Gastrocnemius medialis (tissue), 4 donors: ENCODE results near the gene ZMYM2. TPM values are rescaled to one million over a fixed set of nuclear protein-coding genes. Genes with fewer than 3 reads are reported as not detected.

Experiments
- ATAC-seq, 2 donors: fragments of 150-250 bp; one replicate each; pipeline ENCODE4 v1.9.1; 2016
- DNase-seq, 2 donors: peaks; one replicate each; pipeline ENCODE4 v3.0.0-alpha.2; 2019
- H3K27ac ChIP-seq, 4 donors: fragments of 200-600 bp; sonication (generic); 1 replicate in 1 of 4; 2 replicates in 3 of 4; pipeline ENCODE4 v1.5.1; 2016 to 2018; ENCODE audit warnings: mild to moderate bottlenecking in 2 of 4, moderate library complexity in 1 of 4
- H3K27me3 ChIP-seq, 3 donors: fragments of 200-600 bp; sonication (generic) in 2 of 3; 1 replicate in 1 of 3; 2 replicates in 2 of 3; pipeline versions ENCODE4 v1.5.1 to v1.6.0; 2016 to 2019; ENCODE audit warnings: mild to moderate bottlenecking in 1 of 3, moderate library complexity in 1 of 3
- H3K36me3 ChIP-seq, 2 donors: fragments of 200-600 bp; sonication (generic) in 1 of 2; one replicate each; pipeline ENCODE4 v1.5.1; 2017 to 2018
- H3K4me1 ChIP-seq, 2 donors: fragments of 200-600 bp; sonication (generic) in 1 of 2; one replicate each; pipeline ENCODE4 v1.5.1; 2016 to 2017; ENCODE audit warnings: mild to moderate bottlenecking in 2 of 2
- H3K4me3 ChIP-seq, 4 donors: fragments of 200-600 bp; sonication (generic) in 3 of 4; 1 replicate in 1 of 4; 2 replicates in 3 of 4; pipeline ENCODE4 v1.5.1; 2016 to 2019; ENCODE audit warnings: mild to moderate bottlenecking in 2 of 4
- H3K9me3 ChIP-seq, 3 donors: fragments of 200-600 bp; sonication (generic) in 2 of 3; 1 replicate in 1 of 3; 2 replicates in 2 of 3; pipeline ENCODE4 v1.5.1; 2016 to 2019
- CTCF ChIP-seq, 5 experiments: fragments of 450-650 bp in 3 of 5; fragments of 200-600 bp in 2 of 5; sonication (generic) in 2 of 5; IDR thresholded peaks in 4 of 5; conservative IDR thresholded peaks in 1 of 5; 1 replicate in 4 of 5; 2 replicates in 1 of 5; pipeline ENCODE4 v1.5.1; 2016 to 2019; ENCODE audit warnings: antibody characterized with exemption in 5 of 5, mild to moderate bottlenecking in 3 of 5, moderate library complexity in 3 of 5
- POLR2A ChIP-seq, 2 donors: fragments of 450-650 bp; IDR thresholded peaks; one replicate each; pipeline ENCODE4 v1.6.1; 2017; ENCODE audit warnings: antibody characterized with exemption in 2 of 2, mild to moderate bottlenecking in 2 of 2, moderate library complexity in 2 of 2
- in situ Hi-C, 4 donors: fragments of 200-750 bp; cut with MboI; loops; one replicate each; pipeline versions ENCODE4 v1.15.0 to v1.8.0; 2017; ENCODE audit warnings: low sequenced_read_pairs in 4 of 4
- intact Hi-C: fragments of 100-400 bp; cut with DNase I; formaldehyde crosslinking; loops from one replicate; pipeline ENCODE4 v1.15.1; 2023; ENCODE audit warnings: low total_unique reads
- total RNA-seq, 4 donors: library from RNA; depleted of rRNA; stranded (reverse); fragments of >200 nt; gene quantifications; one replicate each; pipeline versions ENCODE4 v1.1.0 to v1.2.3, GENCODE V29; 2016

ZMYM2 gene
- total RNA-seq, 4 donors from 2014 or later = 35.3 to 58.4 (median 47.1) TPM

- intact Hi-C loops (no loop called here), in situ Hi-C loops (no loop called here)
- H3K9me3 ChIP-seq = no peaks in the 10 kb centered on the region
- H3K27me3 ChIP-seq = no peaks in the 10 kb centered on the region
- H3K4me3 ChIP-seq = no peak overlapping the region
- no peak overlapping the region for H3K27ac ChIP-seq
- DNase-seq (no peak), ATAC-seq (no peak)
- H3K36me3 ChIP-seq = peaks cover 0 to 3% of the 10 kb centered on the region in 2 donors
- H3K4me1 ChIP-seq = no peaks in the 10 kb centered on the region
- TF ChIP-seq POLR2A (IDR thresholded peaks at IDR 0.05) (no peak), CTCF (IDR thresholded peaks at IDR 0.05 in 4 of 5, conservative IDR thresholded peaks at IDR 0.05 in 1 of 5) (no peak)
These were observed 131.8 kb downstream of the ZMYM2 start for GRCh38 chr13:20090349-20090748.

GRCh38 chr13:20093951-20094350, 135.4 kb downstream of the ZMYM2 start:
- peaks cover 0 to 21% (median 13%) of the 10 kb centered on the region in 3 donors for H3K27me3 ChIP-seq
- no peak overlapping the region for H3K4me3 ChIP-seq
- in situ Hi-C loops = no loop called here
- TF ChIP-seq CTCF (IDR thresholded peaks at IDR 0.05 in 4 of 5, conservative IDR thresholded peaks at IDR 0.05 in 1 of 5) (no peak), POLR2A (IDR thresholded peaks at IDR 0.05) (no peak)
- no peaks in the 10 kb centered on the region for H3K36me3 ChIP-seq
- H3K9me3 ChIP-seq = no peaks in the 10 kb centered on the region
- ATAC-seq = no peak
- no peak overlapping the region for H3K27ac ChIP-seq
- no peak for DNase-seq
- H3K4me1 ChIP-seq = no peaks in the 10 kb centered on the region
- intact Hi-C loops = no loop called here

- Histone ChIP-seq H3K27me3 (peaks cover 0 to 27% (median 21%) of the 10 kb centered on the region in 3 donors), H3K4me3 (no peak overlapping the region), H3K4me1 (no peaks in the 10 kb centered on the region), H3K27ac (no peak overlapping the region), H3K9me3 (no peaks in the 10 kb centered on the region), H3K36me3 (no peaks in the 10 kb centered on the region)
- TF ChIP-seq POLR2A (IDR thresholded peaks at IDR 0.05) = no peak
- TF ChIP-seq CTCF (IDR thresholded peaks at IDR 0.05 in 4 of 5, conservative IDR thresholded peaks at IDR 0.05 in 1 of 5) = no peak
- intact Hi-C loops (no loop called here), in situ Hi-C loops (no loop called here)
- no peak for DNase-seq
- no peak for ATAC-seq
These were observed 140.8 kb downstream of the ZMYM2 start for GRCh38 chr13:20099319-20099718.

- H3K36me3 ChIP-seq = no peaks in the 10 kb centered on the region
- no peak overlapping the region for H3K4me3 ChIP-seq
- ATAC-seq (no peak), DNase-seq (no peak)
- no peak for TF ChIP-seq POLR2A (IDR thresholded peaks at IDR 0.05)
- TF ChIP-seq CTCF (IDR thresholded peaks at IDR 0.05 in 4 of 5, conservative IDR thresholded peaks at IDR 0.05 in 1 of 5) = no peak
- no peaks in the 10 kb centered on the region for H3K9me3 ChIP-seq
- no peaks in the 10 kb centered on the region for H3K4me1 ChIP-seq
- peaks cover 0 to 27% (median 13%) of the 10 kb centered on the region in 3 donors for H3K27me3 ChIP-seq
- no peak overlapping the region for H3K27ac ChIP-seq
- intact Hi-C loops (no loop called here), in situ Hi-C loops (no loop called here)
These were observed 143.2 kb downstream of the ZMYM2 start for GRCh38 chr13:20101467-20102316.
